OCI-LY7 (cell line): Measurements from ENCODE around the gene PTP4A2.

Source experiments
- EZH2phosphoT487 ChIP-seq: fragments of 200-600 bp; sonication (generic); IDR thresholded peaks from 2 replicates; pipeline ENCODE4 v1.6.1; 2018; ENCODE audit warnings: low read depth, borderline replicate concordance, mild to moderate bottlenecking, mixed run types, antibody characterized with exemption, low read length, moderate library complexity, mixed read lengths
- TF ChIP-seq, protein P1 (sequence below): fragments of 200-600 bp; sonication (generic); conservative IDR thresholded peaks from 2 replicates; pipeline ENCODE4 v1.5.1; 2014; ENCODE audit warnings: mild to moderate bottlenecking, antibody characterized with exemption, low read length, moderate library complexity, mixed read lengths

DNA sequence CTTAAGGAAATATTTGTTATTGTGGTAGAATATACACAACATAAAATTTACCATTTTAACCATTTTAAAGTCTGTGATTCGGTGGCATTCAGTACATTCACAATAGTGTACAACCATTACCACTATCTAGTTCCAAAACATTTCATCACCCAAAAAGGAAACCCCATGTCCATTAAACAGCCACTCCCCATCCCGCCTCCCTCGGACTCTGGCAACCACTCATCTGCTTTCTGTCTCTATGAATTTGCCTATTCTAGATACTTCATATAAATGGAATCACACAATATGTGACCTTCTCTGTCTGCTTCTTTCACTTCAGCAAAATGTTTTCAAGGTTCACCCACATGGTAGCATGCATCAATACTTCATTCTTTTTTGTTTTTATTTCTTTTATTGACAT is 51.3 kb downstream of the PTP4A2 start:
- TF ChIP-seq, protein P1, sequence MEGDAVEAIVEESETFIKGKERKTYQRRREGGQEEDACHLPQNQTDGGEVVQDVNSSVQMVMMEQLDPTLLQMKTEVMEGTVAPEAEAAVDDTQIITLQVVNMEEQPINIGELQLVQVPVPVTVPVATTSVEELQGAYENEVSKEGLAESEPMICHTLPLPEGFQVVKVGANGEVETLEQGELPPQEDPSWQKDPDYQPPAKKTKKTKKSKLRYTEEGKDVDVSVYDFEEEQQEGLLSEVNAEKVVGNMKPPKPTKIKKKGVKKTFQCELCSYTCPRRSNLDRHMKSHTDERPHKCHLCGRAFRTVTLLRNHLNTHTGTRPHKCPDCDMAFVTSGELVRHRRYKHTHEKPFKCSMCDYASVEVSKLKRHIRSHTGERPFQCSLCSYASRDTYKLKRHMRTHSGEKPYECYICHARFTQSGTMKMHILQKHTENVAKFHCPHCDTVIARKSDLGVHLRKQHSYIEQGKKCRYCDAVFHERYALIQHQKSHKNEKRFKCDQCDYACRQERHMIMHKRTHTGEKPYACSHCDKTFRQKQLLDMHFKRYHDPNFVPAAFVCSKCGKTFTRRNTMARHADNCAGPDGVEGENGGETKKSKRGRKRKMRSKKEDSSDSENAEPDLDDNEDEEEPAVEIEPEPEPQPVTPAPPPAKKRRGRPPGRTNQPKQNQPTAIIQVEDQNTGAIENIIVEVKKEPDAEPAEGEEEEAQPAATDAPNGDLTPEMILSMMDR: no peak
- TF ChIP-seq EZH2phosphoT487: no peak
